ENCODE data around the gene ANKRD16.

DNA sequence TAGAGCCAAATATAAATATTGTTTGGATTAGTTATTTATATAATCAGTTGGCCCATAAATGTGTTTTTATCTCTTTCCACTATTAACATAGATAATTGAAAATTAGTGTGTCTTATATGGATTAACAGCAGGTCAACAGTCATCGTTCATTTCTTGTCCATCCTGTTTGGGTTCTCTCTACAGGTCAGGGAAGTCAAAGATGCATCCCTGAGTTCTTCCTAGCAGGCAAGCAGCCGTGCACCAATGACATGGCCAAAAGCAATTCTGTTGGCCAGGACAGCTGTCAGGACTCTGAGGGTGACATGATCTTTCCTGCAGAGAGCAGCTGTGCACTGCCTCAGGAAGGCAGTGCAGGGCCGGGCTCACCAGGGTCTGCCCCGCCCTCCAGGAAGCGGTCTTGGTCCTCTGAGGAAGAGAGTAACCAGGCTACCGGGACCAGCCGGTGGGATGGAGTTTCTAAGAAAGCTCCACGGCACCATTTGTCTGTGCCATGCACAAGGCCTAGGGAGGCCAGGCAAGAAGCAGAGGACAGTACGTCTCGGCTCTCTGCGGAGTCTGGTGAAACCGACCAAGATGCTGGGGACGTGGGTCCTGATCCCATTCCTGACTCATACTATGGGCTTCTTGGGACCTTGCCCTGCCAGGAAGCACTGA lies 16.3 kb upstream of the ANKRD16 start:
- no peak for TF ChIP-seq POLR2A (IDR thresholded peaks at IDR 0.05)
- no peak for TF ChIP-seq EP300 (IDR thresholded peaks at IDR 0.05)
- TF ChIP-seq, protein P1, sequence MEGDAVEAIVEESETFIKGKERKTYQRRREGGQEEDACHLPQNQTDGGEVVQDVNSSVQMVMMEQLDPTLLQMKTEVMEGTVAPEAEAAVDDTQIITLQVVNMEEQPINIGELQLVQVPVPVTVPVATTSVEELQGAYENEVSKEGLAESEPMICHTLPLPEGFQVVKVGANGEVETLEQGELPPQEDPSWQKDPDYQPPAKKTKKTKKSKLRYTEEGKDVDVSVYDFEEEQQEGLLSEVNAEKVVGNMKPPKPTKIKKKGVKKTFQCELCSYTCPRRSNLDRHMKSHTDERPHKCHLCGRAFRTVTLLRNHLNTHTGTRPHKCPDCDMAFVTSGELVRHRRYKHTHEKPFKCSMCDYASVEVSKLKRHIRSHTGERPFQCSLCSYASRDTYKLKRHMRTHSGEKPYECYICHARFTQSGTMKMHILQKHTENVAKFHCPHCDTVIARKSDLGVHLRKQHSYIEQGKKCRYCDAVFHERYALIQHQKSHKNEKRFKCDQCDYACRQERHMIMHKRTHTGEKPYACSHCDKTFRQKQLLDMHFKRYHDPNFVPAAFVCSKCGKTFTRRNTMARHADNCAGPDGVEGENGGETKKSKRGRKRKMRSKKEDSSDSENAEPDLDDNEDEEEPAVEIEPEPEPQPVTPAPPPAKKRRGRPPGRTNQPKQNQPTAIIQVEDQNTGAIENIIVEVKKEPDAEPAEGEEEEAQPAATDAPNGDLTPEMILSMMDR (IDR thresholded peaks at IDR 0.05) = no peak
- TF ChIP-seq POLR2AphosphoS5 (IDR thresholded peaks at IDR 0.05) = no peak
